HCT116 (cell line): ENCODE measurements around the gene CLDN9. TPM values are rescaled to one million over a fixed set of nuclear protein-coding genes. Genes with fewer than 3 reads are reported as not detected.

Experiments used
- ATAC-seq: fragments of 200-7000 bp; cut with Tn5 transposase; 2 replicates; pipeline ENCODE4 v1.9.1; 2020; ENCODE audit warnings: mild to moderate bottlenecking, moderate library complexity
- BruUV-seq: library from RNA; stranded (reverse); fragments of 400-500 nt; replicated peaks from 2 replicates; lab custom pipeline; 2021; lab: Mats Ljungman, UMichigan
- CTCF ChIA-PET: fragments of 300-600 bp; sonication (Branson Sonifier 250); formaldehyde crosslinking; loops from one replicate; lab custom pipeline; 2021; ENCODE audit warnings: antibody characterized with exemption; lab: Charles Lee
- POLR2A ChIA-PET: fragments of 300-600, 350-600 bp; sonication (Branson Sonifier 250); formaldehyde crosslinking; loops from one replicate; lab custom pipeline; 2021; ENCODE audit warnings: antibody characterized with exemption; lab: Charles Lee
- RAD21 ChIA-PET, 2 experiments: fragments of 300-600 bp; sonication (Branson Sonifier 250); formaldehyde crosslinking; loops; one replicate each; lab custom pipeline; 2023; ENCODE audit warnings: low total read pairs in 2 of 2; ENCODE audit not compliant: uncharacterized antibody in 2 of 2, unreplicated experiment in 2 of 2, low non-redundant PET in 1 of 2; lab: Charles Lee
- DNase-seq: peaks from one replicate; pipeline ENCODE4 v3.0.0-alpha.2; 2010; ENCODE audit warnings: low read depth, low spot score
- H2AFZ ChIP-seq: fragments of 200-600 bp; shearing (Covaris generic), sonication (generic); 2 replicates; pipeline ENCODE4 v1.6.1; 2017; ENCODE audit warnings: low read depth, mixed run types, mixed read lengths, antibody characterized with exemption, low read length; ENCODE audit not compliant: poor library complexity, severe bottlenecking
- H3K27ac ChIP-seq: 2 replicates; pipeline ENCODE4 v1.5.1; 2012; ENCODE audit warnings: low read depth, low read length
- H3K27me3 ChIP-seq: fragments of 200-600 bp; sonication (generic); 2 replicates; pipeline ENCODE4 v1.6.1; 2016; ENCODE audit warnings: mixed run types, low read length, mixed read lengths; ENCODE audit not compliant: insufficient read depth
- H3K36me3 ChIP-seq, 2 experiments: fragments of 200-500 bp in 1 of 2; fragments of 200-600 bp in 1 of 2; sonication (Bioruptor generic) in 1 of 2; sonication (generic) in 1 of 2; 2 replicates each; pipeline versions ENCODE4 v1.5.1 to v1.6.1; 2014 to 2016; ENCODE audit warnings: low read length in 2 of 2, inconsistent platforms in 1 of 2, mixed read lengths in 1 of 2, mixed run types in 1 of 2; ENCODE audit not compliant: insufficient read depth in 2 of 2, control insufficient read depth in 1 of 2
- H3K4me1 ChIP-seq, 2 experiments: fragments of 200-600 bp in 1 of 2; sonication (generic) in 1 of 2; 2 replicates each; pipeline versions ENCODE4 v1.5.1 to v1.6.1; 2012 to 2017; ENCODE audit warnings: low read length in 2 of 2, inconsistent platforms in 1 of 2, mild to moderate bottlenecking in 1 of 2, mixed read lengths in 1 of 2, mixed run types in 1 of 2, moderate library complexity in 1 of 2; ENCODE audit not compliant: insufficient read depth in 2 of 2, control insufficient read depth in 1 of 2
- H3K4me2 ChIP-seq: fragments of 200-600 bp; sonication (generic); 2 replicates; pipeline ENCODE4 v1.6.1; 2017; ENCODE audit warnings: mixed run types, low read length, mixed read lengths
- H3K4me3 ChIP-seq, 2 experiments: fragments of 200-600 bp in 1 of 2; sonication (generic) in 1 of 2; replicated peaks in 1 of 2; 2 replicates each; pipeline ENCODE4 v1.5.1; 2011 to 2016; ENCODE audit warnings: low read length in 2 of 2, control low read depth in 1 of 2, low read depth in 1 of 2, mild to moderate bottlenecking in 1 of 2, mixed read lengths in 1 of 2, mixed run types in 1 of 2
- H3K79me2 ChIP-seq: fragments of 200-600 bp; sonication (generic); 2 replicates; pipeline ENCODE4 v1.6.1; 2017; ENCODE audit warnings: mild to moderate bottlenecking, mixed run types, low read length, moderate library complexity, mixed read lengths; ENCODE audit not compliant: insufficient read depth
- H3K9ac ChIP-seq: fragments of 200-600 bp; sonication (generic); 2 replicates; pipeline ENCODE4 v1.6.1; 2016; ENCODE audit warnings: low read length, mixed read lengths
- H3K9me2 ChIP-seq: fragments of 200-600 bp; sonication (generic), shearing (Covaris generic); 2 replicates; pipeline ENCODE4 v1.6.1; 2017; ENCODE audit warnings: mixed run types, mild to moderate bottlenecking, moderate library complexity; ENCODE audit not compliant: insufficient read depth
- H3K9me3 ChIP-seq, 2 experiments: fragments of 200-500 bp in 1 of 2; fragments of 200-600 bp in 1 of 2; sonication (Bioruptor generic) in 1 of 2; sonication (generic) in 1 of 2; 2 replicates each; pipeline ENCODE4 v1.6.1; 2014 to 2017; ENCODE audit warnings: low read length in 2 of 2, mixed read lengths in 2 of 2, inconsistent platforms in 1 of 2, low read depth in 1 of 2, mild to moderate bottlenecking in 1 of 2, mixed run types in 1 of 2, moderate library complexity in 1 of 2; ENCODE audit not compliant: control insufficient read depth in 1 of 2, insufficient read depth in 1 of 2
- H4K20me1 ChIP-seq: fragments of 200-600 bp; sonication (generic), shearing (Covaris generic); 2 replicates; pipeline ENCODE4 v1.6.1; 2017; ENCODE audit warnings: mixed run types, mild to moderate bottlenecking, moderate library complexity; ENCODE audit not compliant: insufficient read depth
- CBX3 ChIP-seq: IDR thresholded peaks from 2 replicates; pipeline ENCODE4 v1.6.1; 2012; ENCODE audit warnings: low read depth
- CEBPB ChIP-seq: IDR thresholded peaks from 2 replicates; pipeline ENCODE4 v1.6.1; 2012; ENCODE audit warnings: low read depth
- EGR1 ChIP-seq: IDR thresholded peaks from 2 replicates; pipeline ENCODE4 v1.6.1; 2012; ENCODE audit warnings: low read depth
- ELF1 ChIP-seq: IDR thresholded peaks from 2 replicates; pipeline ENCODE4 v1.6.1; 2012; ENCODE audit warnings: low read depth, borderline replicate concordance
- EZH2 ChIP-seq: fragments of 200-600 bp; sonication (generic); IDR thresholded peaks from 2 replicates; pipeline ENCODE4 v1.6.1; 2017; ENCODE audit warnings: antibody characterized with exemption, mixed run types
- FOSL1 ChIP-seq: IDR thresholded peaks from 2 replicates; pipeline ENCODE4 v1.6.1; 2012; ENCODE audit warnings: low read depth
- JUND ChIP-seq: IDR thresholded peaks from 2 replicates; pipeline ENCODE4 v1.6.1; 2012
- POLR2A ChIP-seq: IDR thresholded peaks from 2 replicates; pipeline ENCODE4 v1.7.0; 2011; ENCODE audit warnings: borderline replicate concordance; ENCODE audit not compliant: insufficient read depth, insufficient read length; ENCODE audit errors: extremely low read depth
- POLR2AphosphoS5 ChIP-seq: IDR thresholded peaks from 2 replicates; pipeline ENCODE4 v1.6.1; 2011; ENCODE audit warnings: mild to moderate bottlenecking, low read depth, low read length, moderate library complexity
- REST ChIP-seq: IDR thresholded peaks from 2 replicates; pipeline ENCODE4 v1.6.1; 2012; ENCODE audit warnings: low read depth
- SRF ChIP-seq: IDR thresholded peaks from 2 replicates; pipeline ENCODE4 v1.6.1; 2012; ENCODE audit warnings: low read depth
- ZBTB33 ChIP-seq: IDR thresholded peaks from 2 replicates; pipeline ENCODE4 v1.6.1; 2011; ENCODE audit warnings: mild to moderate bottlenecking, low read length, moderate library complexity; ENCODE audit not compliant: insufficient replicate concordance; ENCODE audit errors: extremely low read depth
- ZNF274 ChIP-seq: fragments of 200-500 bp; sonication (Bioruptor generic); IDR thresholded peaks from 2 replicates; pipeline ENCODE4 v1.6.1; 2014; ENCODE audit warnings: mild to moderate bottlenecking, low read depth, low read length, inconsistent platforms
- intact Hi-C: fragments of 100-400 bp; cut with micrococcal nuclease; formaldehyde crosslinking; loops from 2 replicates; pipeline ENCODE4 v1.10.0; 2022
- total RNA-seq: library from RNA; stranded (reverse); gene quantifications from one replicate; pipeline ENCODE4 v1.2.1, GENCODE V29; 2021; ENCODE audit not compliant: unreplicated experiment
- TF ChIP-seq, protein P1 (sequence below): IDR thresholded peaks from 2 replicates; pipeline ENCODE4 v1.6.1; 2012

The CLDN9 gene
- total RNA-seq, 1 experiment from 2014 or later: 0.76 TPM

GRCh38 chr16:2975161-2975795 lies 37.4 kb upstream of the CLDN9 start:
- DNase-seq (no peak), ATAC-seq (no peak)
- Histone ChIP-seq H3K9me3 (no peaks in the 10 kb centered on the region), H3K4me1 (peaks cover 11 to 30% of the 10 kb centered on the region in 2 experiments; a peak in 3 of 4 replicates), H3K27ac (peak overlapping the region; percentile 8; the same call in 1 of the 2 replicates), H3K79me2 (peaks cover 77% of the 10 kb centered on the region), H3K36me3 (peaks cover 5 to 40% of the 10 kb centered on the region in 2 experiments; a peak in 3 of 4 replicates), H3K4me2 (no peak overlapping the region), H4K20me1 (peaks cover 6% of the 10 kb centered on the region; the same call in 1 of the 2 replicates), H2AFZ (no peak overlapping the region)
- no TSS peak for BruUV-seq
- RAD21 ChIA-PET: no interaction called here
- no peak for TF ChIP-seq ELF1
- TF ChIP-seq POLR2A: no peak
- no peak for TF ChIP-seq FOSL1
- no peak for TF ChIP-seq CEBPB
- no peak for TF ChIP-seq SRF
- TF ChIP-seq, all 23 proteins: peak for 0
- Histone ChIP-seq H3K4me3 (no peak overlapping the region), H3K9ac (no peak overlapping the region), H3K9me2 (no peaks in the 10 kb centered on the region), H3K27me3 (no peaks in the 10 kb centered on the region)
- intact Hi-C loops: no loop called here
- POLR2A ChIA-PET: no interaction called here
- CTCF ChIA-PET: no interaction called here

DNA sequence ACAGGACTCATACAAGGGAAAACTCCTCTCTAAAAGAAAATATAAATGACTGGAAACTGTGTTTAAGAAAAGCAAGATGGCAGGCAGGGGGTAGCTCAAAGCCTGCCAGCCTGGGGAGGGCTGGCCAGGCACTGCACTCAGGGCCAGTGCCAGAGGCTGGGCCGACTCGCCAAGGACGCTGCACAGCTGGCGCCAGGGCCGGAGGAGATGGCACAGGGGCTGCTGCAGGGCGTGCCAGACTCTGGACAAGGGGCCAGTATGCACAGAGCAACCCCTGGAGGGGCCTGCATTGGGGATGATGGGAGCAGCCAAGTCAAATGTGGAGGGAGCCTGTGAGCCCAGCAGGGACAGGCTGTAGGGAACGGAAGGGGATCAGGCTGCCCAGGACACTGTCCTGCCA lies 36.5 kb upstream of the CLDN9 start:
- H3K27me3 ChIP-seq: no peaks in the 10 kb centered on the region
- ChIA-PET RAD21 (no interaction called here), POLR2A (interaction anchor here (0.8 kb wide), 1 partner anchor 64 kb away, joined by 3 read pairs; the partner anchor contains the start of gene FLYWCH1), CTCF (no interaction called here)
- ATAC-seq (no peak), DNase-seq (no peak)
- H3K27ac ChIP-seq: no peak overlapping the region; the same call in 1 of the 2 replicates
- no peak overlapping the region for H3K4me3 ChIP-seq
- H3K9me2 ChIP-seq: no peaks in the 10 kb centered on the region
- H3K4me1 ChIP-seq: peaks cover 8 to 29% of the 10 kb centered on the region in 2 experiments; a peak in 3 of 4 replicates
- H3K9ac ChIP-seq: no peak overlapping the region
- H3K79me2 ChIP-seq: peaks cover 68% of the 10 kb centered on the region
- H4K20me1 ChIP-seq: peaks cover 6% of the 10 kb centered on the region; the same call in 1 of the 2 replicates
- no peak overlapping the region for H3K4me2 ChIP-seq
- H3K36me3 ChIP-seq: peaks cover 5 to 40% of the 10 kb centered on the region in 2 experiments; a peak in 3 of 4 replicates
- intact Hi-C loops: no loop called here
- no peaks in the 10 kb centered on the region for H3K9me3 ChIP-seq
- BruUV-seq: no TSS peak
- no peak overlapping the region for H2AFZ ChIP-seq
- TF ChIP-seq REST (no peak), POLR2A (no peak), ZNF274 (no peak), ZBTB33 (no peak), ELF1 (no peak), JUND (no peak), CBX3 (no peak), EZH2 (no peak), POLR2AphosphoS5 (no peak), EGR1 (no peak)
- TF ChIP-seq, protein P1, sequence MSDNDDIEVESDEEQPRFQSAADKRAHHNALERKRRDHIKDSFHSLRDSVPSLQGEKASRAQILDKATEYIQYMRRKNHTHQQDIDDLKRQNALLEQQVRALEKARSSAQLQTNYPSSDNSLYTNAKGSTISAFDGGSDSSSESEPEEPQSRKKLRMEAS: no peak
